T-helper 1 cell treated with Interleukin-12 subunit alpha and Interleukin-12 subunit beta and Interleukin-4 antibody, amounts not matched to agents 30 ng/mL and 1 ng/mL, for 36 hours (primary cell): ENCODE measurements around the gene SPTY2D1. TPM values are rescaled to one million over a fixed set of nuclear protein-coding genes. Genes with fewer than 3 reads are reported as not detected.
"Not testable (repeated sequence)": the region's sequence is repeated elsewhere in the genome, so short reads cannot be mapped to it uniquely, and the experiment has no call there.

Source experiments
- intact Hi-C: fragments of 100-400 bp; cut with micrococcal nuclease; formaldehyde crosslinking; loops from one replicate; pipeline ENCODE4 v1.15.1; 2024
- total RNA-seq: library from RNA; stranded (reverse); gene quantifications from 2 replicates; pipeline ENCODE4 v1.2.3, GENCODE V29; 2022

SPTY2D1 gene, protein sequence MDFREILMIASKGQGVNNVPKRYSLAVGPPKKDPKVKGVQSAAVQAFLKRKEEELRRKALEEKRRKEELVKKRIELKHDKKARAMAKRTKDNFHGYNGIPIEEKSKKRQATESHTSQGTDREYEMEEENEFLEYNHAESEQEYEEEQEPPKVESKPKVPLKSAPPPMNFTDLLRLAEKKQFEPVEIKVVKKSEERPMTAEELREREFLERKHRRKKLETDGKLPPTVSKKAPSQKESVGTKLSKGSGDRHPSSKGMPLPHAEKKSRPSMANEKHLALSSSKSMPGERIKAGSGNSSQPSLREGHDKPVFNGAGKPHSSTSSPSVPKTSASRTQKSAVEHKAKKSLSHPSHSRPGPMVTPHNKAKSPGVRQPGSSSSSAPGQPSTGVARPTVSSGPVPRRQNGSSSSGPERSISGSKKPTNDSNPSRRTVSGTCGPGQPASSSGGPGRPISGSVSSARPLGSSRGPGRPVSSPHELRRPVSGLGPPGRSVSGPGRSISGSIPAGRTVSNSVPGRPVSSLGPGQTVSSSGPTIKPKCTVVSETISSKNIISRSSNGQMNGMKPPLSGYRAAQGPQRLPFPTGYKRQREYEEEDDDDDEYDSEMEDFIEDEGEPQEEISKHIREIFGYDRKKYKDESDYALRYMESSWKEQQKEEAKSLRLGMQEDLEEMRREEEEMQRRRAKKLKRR
- total RNA-seq = 38.6 and 39.8 TPM in 2 replicates

DNA sequence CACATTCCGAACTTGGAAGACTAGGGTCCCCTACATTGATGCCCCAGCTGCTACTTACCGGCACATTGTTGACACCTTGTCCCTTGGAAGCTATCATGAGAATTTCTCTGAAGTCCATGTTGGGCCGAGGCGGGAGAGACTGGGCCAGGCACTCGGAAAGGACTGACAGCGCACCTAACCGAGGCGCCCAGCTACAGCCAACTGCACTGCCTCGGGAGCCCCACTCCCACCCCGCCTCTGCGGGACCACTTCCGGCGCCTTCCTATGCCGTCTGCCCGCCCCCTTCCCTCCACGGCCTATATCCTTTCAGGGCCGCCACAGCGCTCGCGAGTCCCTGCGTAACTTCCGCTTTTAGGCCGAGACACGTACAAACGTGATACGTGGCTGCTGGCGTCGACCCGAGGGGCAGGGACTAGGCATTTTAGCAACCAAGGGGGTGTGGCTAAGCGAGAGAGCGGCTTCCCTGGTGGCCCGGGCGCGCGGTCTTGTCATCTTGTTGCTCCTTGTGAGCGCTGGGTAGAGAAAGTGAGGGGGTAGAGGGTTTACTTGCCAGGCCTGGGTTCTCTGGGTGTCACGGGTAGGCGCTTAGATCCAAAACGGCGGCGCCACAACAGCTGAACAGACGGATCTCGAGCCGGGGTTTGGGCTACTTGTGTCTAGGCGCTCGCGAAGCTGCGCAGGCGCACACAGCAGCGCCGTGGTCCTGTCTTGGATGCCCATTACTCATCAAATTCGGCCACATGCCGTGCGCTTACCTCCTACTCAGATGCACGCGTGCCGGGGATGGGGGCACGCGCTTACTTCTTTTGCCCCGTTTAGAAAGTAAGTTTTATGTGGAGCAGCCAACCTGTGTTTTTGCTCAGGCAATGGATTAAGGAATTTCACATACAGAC is at the start of gene SPTY2D1:
Gene SPTY2D1 (minus strand): TSS at position 203 of the 893 bp plus-strand sequence. CDS start 85 bp downstream, at position 118.
- intact Hi-C loops = loop anchor here (1.0 to 10.0 kb wide), 19 partner anchors 16 to 1558 kb away; partner anchors contain the start of genes GTF2H1, HPS5, NUCB2 and RPS13

DNA sequence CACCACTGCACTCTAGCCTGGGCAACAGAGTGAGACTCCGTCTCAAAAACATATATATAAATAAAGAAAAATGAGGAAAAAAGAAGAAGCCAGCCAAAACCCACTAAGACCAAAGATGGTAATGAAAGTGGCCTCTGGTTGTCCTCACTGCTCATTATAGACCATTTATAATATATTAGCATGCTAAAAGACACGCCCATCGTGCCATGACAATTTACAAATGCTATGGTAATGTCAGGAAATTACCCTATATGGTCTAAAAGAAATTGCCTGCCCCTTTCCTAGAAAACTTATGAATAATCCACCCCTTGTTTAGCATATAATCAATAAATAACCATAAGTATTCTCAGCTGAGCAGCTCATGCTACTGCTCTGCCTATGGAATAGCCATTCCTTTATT is 48.3 kb upstream of the SPTY2D1 start:
- intact Hi-C loops = no loop called here

DNA sequence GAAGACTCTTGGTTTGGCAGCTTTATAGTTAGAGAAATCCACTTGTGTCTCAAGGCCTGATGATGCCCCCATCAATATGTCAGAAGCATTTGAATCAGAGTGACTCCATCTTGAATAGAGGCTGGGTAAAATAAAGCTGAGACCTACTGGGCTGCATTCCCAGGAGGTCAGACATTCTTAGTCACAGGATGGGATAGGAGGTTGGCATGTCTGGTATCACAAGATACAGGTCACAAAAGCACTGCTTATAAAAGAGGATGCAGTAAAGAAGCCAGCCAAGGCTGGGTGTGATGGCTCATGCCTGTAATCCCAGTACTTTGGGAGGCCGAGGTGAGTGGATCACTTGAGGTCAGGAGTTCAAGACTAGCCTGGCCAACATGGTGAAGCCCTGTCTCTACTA is 47.8 kb upstream of the SPTY2D1 start:
- intact Hi-C loops = not testable (repeated sequence)

- intact Hi-C loops = no loop called here
Measured at GRCh38 chr11:18677560-18677959, 43.4 kb upstream of the SPTY2D1 start.

- intact Hi-C loops = no loop called here
Measured at GRCh38 chr11:18676803-18677202, 42.7 kb upstream of the SPTY2D1 start.

DNA sequence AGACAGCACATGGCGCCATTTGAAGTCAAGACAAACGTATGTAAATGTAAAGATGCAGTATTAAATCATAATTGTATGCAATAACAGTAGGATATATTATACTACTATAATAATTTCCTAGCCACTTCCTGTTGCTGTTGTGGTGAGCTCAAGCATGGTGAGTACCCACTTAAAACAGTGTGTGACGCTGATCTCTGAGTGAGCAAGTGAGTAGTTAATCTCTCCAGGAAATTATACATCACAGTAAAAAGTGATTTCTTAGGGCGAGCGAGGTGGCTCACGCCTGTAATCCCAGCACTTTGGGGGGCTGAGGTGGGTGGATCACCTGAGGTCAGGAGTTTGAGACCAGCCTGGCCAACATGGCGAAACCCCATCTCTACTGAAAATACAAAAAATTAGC is 38.1 kb upstream of the SPTY2D1 start:
- intact Hi-C loops = loop anchor here (2.0 kb wide), 2 partner anchors 37 to 51 kb away; partner anchors contain the start of gene SPTY2D1

GRCh38 chr11:18671246-18671645 is 37.1 kb upstream of the SPTY2D1 start:
- intact Hi-C loops = no loop called here

GRCh38 chr11:18669711-18670110 is 35.6 kb upstream of the SPTY2D1 start:
- intact Hi-C loops = loop anchor here (1.0 kb wide), 3 partner anchors 30 to 81 kb away; partner anchors contain the start of gene UEVLD

DNA sequence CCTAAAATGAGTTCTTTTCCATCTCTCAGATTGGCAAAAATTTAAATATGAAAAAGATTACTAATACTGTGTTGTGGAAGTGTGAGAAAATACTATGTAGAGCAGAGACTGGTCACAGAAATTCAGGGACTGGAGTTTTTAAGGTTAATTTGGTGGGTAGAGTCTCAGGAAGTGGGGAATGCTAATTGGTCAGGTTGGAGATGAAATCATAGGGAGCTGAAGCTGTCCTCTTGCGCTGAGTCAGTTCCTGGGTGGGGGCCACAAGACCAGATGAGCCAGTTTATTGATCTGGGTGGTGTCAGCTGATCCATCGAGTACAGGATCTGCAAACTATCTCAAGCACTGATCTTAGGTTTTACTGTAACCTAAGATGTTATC is 35.1 kb upstream of the SPTY2D1 start:
- intact Hi-C loops = loop anchor here (1.0 kb wide), 3 partner anchors 30 to 81 kb away; partner anchors contain the start of gene UEVLD

- intact Hi-C loops = no loop called here
Measured at GRCh38 chr11:18668131-18668530, 34.0 kb upstream of the SPTY2D1 start.

GRCh38 chr11:18665353-18665872 is 31.3 kb upstream of the SPTY2D1 start:
- intact Hi-C loops = loop anchor here (1.0 kb wide), 1 partner anchor 31 kb away; the partner anchor contains the start of gene SPTY2D1

- intact Hi-C loops = no loop called here
Measured at GRCh38 chr11:18657673-18658072, 23.5 kb upstream of the SPTY2D1 start.

DNA sequence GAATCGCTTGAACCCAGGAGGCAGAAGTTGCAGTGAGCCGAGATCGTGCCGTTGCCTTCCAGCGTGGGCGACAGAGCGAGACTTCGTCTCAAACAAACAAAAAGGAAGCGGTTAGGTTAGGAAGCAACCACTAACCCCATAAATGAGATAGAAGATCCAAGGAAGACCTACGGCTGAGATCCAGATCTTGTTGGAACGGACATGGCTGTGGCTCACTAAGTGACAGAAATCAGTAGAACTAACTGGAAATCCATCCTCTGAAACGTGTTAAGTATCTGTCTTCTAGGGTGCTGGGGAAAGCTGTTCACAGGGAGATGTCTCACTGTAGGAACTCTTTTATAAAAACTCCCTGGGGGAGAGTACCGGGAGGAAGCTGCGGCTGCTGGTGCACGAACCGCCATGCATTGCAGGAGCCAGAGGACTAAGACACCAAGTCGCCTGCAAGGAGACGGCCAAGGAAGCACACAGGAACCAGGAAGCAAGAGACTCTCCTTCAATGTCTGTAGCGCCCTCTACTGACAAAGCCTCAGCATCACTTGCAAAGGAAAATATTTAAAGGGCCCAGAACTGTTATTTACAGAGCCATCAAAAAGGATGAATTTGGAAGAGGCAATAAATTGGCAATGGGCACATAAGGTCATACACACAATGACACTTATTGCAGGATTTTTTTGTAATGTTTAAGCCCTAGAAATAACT is 16.9 kb upstream of the SPTY2D1 start:
- intact Hi-C loops = loop anchor here (1.0 to 5.0 kb wide), 7 partner anchors 17 to 409 kb away; partner anchors contain the start of genes SPTY2D1 and UEVLD

- intact Hi-C loops = loop anchor here (5.0 kb wide), 1 partner anchor 408 kb away; no protein-coding TSS in a partner anchor
Measured at GRCh38 chr11:18650353-18650752, 16.2 kb upstream of the SPTY2D1 start.

DNA sequence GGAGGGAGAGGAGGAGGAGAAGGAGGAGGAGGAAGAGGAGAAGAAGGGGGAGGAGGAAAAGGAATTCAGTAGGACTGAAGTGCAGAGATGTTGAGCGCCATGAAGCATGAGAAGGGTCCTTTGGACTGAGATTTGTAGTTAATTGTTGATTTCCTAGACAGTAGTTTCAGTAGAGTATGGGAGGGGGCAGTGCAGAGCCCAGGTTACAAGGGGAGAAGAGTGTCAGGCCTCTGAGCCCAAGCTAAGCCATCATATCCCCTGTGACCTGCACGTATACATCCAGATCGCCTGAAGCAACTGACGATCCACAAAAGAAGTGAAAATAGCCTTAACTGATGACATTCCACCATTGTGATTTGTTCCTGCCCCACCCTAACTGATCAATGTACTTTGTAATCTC is 8.9 kb upstream of the SPTY2D1 start:
- intact Hi-C loops = not testable (repeated sequence)

DNA sequence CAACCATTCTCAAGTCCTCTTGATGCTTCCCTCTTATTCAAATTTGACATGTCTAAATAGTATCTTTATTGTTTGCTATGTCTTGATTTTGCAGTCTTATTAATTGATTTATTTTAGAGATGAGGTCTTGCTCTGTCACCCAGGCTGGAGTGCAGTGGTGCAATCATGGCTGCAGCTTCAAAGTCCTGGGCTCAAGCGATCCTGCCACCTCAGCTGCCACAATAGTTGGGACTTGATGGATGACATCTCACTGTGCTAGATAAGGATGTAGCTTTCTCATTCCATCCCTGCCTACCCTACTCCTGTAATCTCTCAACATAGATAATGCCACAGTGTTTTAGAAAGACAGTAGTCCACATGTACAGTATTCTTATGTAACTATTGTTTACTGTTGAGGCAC is 7.5 kb upstream of the SPTY2D1 start:
- intact Hi-C loops = no loop called here

- intact Hi-C loops = loop anchor here (1.0 to 10.0 kb wide), 19 partner anchors 15 to 1557 kb away; partner anchors contain the start of genes GTF2H1, HPS5, NUCB2 and RPS13
Measured at GRCh38 chr11:18633256-18634139, 644 bp downstream of the SPTY2D1 start.

DNA sequence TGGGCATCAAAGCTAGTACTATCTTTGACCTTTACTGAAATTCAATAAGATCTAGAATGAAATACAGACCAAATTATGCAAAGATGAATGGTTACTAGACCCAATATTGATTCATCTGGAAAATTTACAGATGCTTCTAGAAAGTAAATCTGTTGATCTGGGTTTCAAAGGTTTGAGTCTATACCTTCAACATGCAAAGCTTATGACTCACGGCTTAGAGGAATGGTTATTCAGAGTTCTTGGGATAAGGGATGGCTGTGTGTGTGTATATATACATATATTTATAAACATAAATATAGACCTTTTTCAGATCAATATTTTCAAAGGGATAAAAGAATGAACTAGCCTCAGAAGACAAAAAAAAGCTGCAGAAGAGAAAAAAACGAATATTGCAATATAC is 1.3 kb downstream of the SPTY2D1 start:
- intact Hi-C loops = loop anchor here (5.0 to 10.0 kb wide), 2 partner anchors 526 to 1358 kb away; partner anchors contain the start of genes NUCB2 and SAAL1

DNA sequence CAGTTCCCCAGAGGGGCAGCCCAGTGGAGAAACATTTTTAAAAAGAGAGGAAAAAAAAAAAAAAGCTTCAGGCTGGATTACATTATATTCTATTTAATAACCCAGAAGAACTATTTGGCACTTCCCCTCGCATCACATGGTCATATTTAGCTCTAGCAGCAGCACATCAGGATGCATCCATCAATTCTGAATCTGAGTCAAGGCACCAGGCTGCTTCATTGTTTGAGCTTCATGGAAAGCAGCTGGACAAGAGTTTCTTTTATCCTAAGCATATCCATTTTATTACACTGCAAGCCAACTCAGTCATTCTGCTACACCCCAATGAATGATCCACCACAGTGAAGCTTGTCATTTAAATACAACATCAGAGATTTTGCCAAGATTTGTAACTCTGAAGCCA is 10.0 kb downstream of the SPTY2D1 start:
- intact Hi-C loops = no loop called here
